ENCODE data around the gene KRTCAP2. TPM values are rescaled to one million over a fixed set of nuclear protein-coding genes. Genes with fewer than 3 reads are reported as not detected.
"Not testable (repeated sequence)": the region's sequence is repeated elsewhere in the genome, so short reads cannot be mapped to it uniquely, and the experiment has no call there.

The KRTCAP2 gene
- total and polyA plus RNA-seq, 4 donors: 49.8 to 224 (median 99.8) TPM

GRCh38 chr1:155191904-155192303 lies 18.8 kb upstream of the KRTCAP2 start:
- Histone ChIP-seq H3K4me3 (ENCODE audit: low read depth in 1 of 3, low read length in 3 of 3) (no peak overlapping the region), H3K4me1 (ENCODE audit: control insufficient read depth in 4 of 4, insufficient read depth in 4 of 4, low read length in 3 of 4) (peaks cover 11 to 22% (median 14%) of the 10 kb centered on the region in 4 donors), H3K27ac (ENCODE audit: low read depth in 1 of 2, low read length in 2 of 2) (no peak overlapping the region), H3K27me3 (ENCODE audit: control insufficient read depth in 4 of 4, insufficient read depth in 4 of 4, low read length in 3 of 4) (peaks cover 0 to 4% (median 0%) of the 10 kb centered on the region in 4 donors), H3K9ac (ENCODE audit: low read depth in 1 of 2, low read length in 2 of 2) (no peak overlapping the region), H3K9me3 (ENCODE audit: control insufficient read depth in 4 of 4, low read length in 3 of 4) (no peaks in the 10 kb centered on the region), H3K36me3 (ENCODE audit: control insufficient read depth in 4 of 4, insufficient read depth in 3 of 4, low read depth in 1 of 4, low read length in 3 of 4) (peaks cover 0 to 4% (median 0%) of the 10 kb centered on the region in 4 donors)
- 79% methylated on average over 17 of the region's 17 CpGs for WGBS
- TF ChIP-seq FOXA2 (IDR thresholded peaks at IDR 0.05) (no peak), JUND (IDR thresholded peaks at IDR 0.05) (no peak), HNF4G (IDR thresholded peaks at IDR 0.05) (no peak), EGR1 (IDR thresholded peaks at IDR 0.05; ENCODE audit: low read depth in 2 of 2) (no peak), SP1 (IDR thresholded peaks at IDR 0.05) (no peak), NR2F2 (IDR thresholded peaks at IDR 0.05) (no peak), MAX (IDR thresholded peaks at IDR 0.05) (no peak), YY1 (IDR thresholded peaks at IDR 0.05) (no peak), ATF3 (IDR thresholded peaks at IDR 0.05) (no peak), CTCF (IDR thresholded peaks at IDR 0.05; ENCODE audit: low read depth, low read length, missing input control) (no peak), TAF1 (conservative IDR thresholded peaks at IDR 0.05) (no peak), RAD21 (IDR thresholded peaks at IDR 0.05) (no peak), ZBTB33 (IDR thresholded peaks at IDR 0.05) (no peak), REST (IDR thresholded peaks at IDR 0.05) (no peak)
- no peak for DNase-seq (ENCODE audit: low spot score)

DNA sequence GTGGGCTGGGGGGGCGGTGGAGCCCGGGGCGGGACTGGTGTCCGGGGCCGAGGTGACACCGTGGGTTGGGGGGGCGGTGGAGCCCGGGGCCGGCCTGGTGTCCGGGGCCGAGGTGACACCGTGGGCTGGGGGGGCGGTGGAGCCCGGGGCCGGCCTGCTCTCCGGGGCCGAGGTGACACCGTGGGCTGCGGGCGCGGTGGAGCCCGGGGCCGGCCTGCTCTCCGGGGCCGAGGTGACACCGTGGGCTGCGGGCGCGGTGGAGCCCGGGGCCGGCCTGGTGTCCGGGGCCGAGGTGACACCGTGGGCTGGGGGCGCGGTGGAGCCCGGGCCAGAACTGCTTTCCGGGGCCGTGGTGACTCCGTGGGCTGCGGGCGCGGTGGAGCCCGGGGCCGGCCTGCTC lies 16.8 kb upstream of the KRTCAP2 start:
- not testable (repeated sequence) for H3K9ac ChIP-seq (ENCODE audit: low read depth in 1 of 2, low read length in 2 of 2); H3K27me3 ChIP-seq (ENCODE audit: control insufficient read depth in 4 of 4, insufficient read depth in 4 of 4, low read length in 3 of 4); H3K27ac ChIP-seq (ENCODE audit: low read depth in 1 of 2, low read length in 2 of 2); DNase-seq (ENCODE audit: low spot score); H3K36me3 ChIP-seq (ENCODE audit: control insufficient read depth in 4 of 4, insufficient read depth in 3 of 4, low read depth in 1 of 4, low read length in 3 of 4); H3K9me3 ChIP-seq (ENCODE audit: control insufficient read depth in 4 of 4, low read length in 3 of 4); H3K4me3 ChIP-seq (ENCODE audit: low read depth in 1 of 3, low read length in 3 of 3)
- peaks cover 11 to 21% (median 16%) of the 10 kb centered on the region in 4 donors for H3K4me1 ChIP-seq (ENCODE audit: control insufficient read depth in 4 of 4, insufficient read depth in 4 of 4, low read length in 3 of 4)
- 95% methylated on average over 24 of the region's 45 CpGs for WGBS
